SHP77 treated with DMSO at 0.1 percent for 48 hours (cell line): Measurements from ENCODE around the gene GXYLT2.

Experiments used
- DNase-seq: peaks from one replicate; lab custom pipeline; 2025; lab: John Stamatoyannopoulos, UW

GXYLT2 gene

GRCh38 chr3:72887705-72888545 is at the start of gene GXYLT2:
TSS of gene GXYLT2 (plus strand) at chr3:72888046. CDS start at chr3:72888234, 188 bp downstream.
- DNase-seq, result peak; percentile 27

GRCh38 chr3:72839057-72839456 is 48.8 kb upstream of the GXYLT2 start:
- DNase-seq, result no peak

- no peak for DNase-seq
Measured at GRCh38 chr3:72844436-72844993, 43.3 kb upstream of the GXYLT2 start.

- DNase-seq, result no peak
Measured at GRCh38 chr3:72846166-72846565, 41.7 kb upstream of the GXYLT2 start.

- no peak for DNase-seq
Measured at GRCh38 chr3:72847282-72847681, 40.6 kb upstream of the GXYLT2 start.

GRCh38 chr3:72847751-72848702 is 39.8 kb upstream of the GXYLT2 start, which contains the start of gene SHQ1:
TSS of gene SHQ1 (minus strand) at chr3:72848445. CDS start at chr3:72848340, 105 bp downstream.
- DNase-seq, result peak; percentile 82

GRCh38 chr3:72848703-72849081 is 39.2 kb upstream of the GXYLT2 start:
- DNase-seq, result no peak

GRCh38 chr3:72855001-72855400 is 32.8 kb upstream of the GXYLT2 start:
- no peak for DNase-seq

GRCh38 chr3:72860053-72860452 is 27.8 kb upstream of the GXYLT2 start:
- no peak for DNase-seq

- no peak for DNase-seq
Measured at GRCh38 chr3:72860846-72861245, 27.0 kb upstream of the GXYLT2 start.

GRCh38 chr3:72862314-72863090 is 25.3 kb upstream of the GXYLT2 start:
- DNase-seq, result no peak

GRCh38 chr3:72872183-72872582 is 15.7 kb upstream of the GXYLT2 start:
- no peak for DNase-seq

GRCh38 chr3:72887343-72887704 is 522 bp upstream of the GXYLT2 start:
- DNase-seq, result no peak

- no peak for DNase-seq
Measured at GRCh38 chr3:72888546-72889309, 882 bp downstream of the GXYLT2 start.

- no peak for DNase-seq
Measured at GRCh38 chr3:72889310-72890165, 1.7 kb downstream of the GXYLT2 start.

GRCh38 chr3:72890166-72890925 is 2.5 kb downstream of the GXYLT2 start:
- no peak for DNase-seq

GRCh38 chr3:72891053-72891855 is 3.4 kb downstream of the GXYLT2 start:
- no peak for DNase-seq

GRCh38 chr3:72892081-72892775 is 4.4 kb downstream of the GXYLT2 start:
- DNase-seq, result no peak
